ENCODE results near the gene NOVA2.

Gene NOVA2

DNA sequence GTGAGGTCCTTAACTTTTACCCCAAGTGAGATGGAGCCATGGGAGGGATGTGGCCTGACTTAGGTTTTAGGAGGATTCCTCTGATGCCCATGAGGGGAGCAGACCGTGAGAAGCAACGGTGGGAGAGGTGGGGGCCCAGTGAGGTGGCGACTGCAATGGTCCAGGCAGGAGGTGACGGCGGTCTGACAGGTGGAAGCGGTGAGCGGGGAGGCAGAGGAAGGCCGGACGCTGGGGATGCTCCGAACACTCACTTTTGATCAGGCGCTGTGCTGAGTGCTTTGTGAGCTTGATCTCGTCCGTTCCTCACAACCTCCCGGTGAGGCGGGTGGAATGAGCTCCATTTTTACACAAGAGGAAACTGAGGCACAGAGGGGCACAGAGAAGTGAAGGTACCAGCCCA lies 11.6 kb downstream of the NOVA2 start:
- DNase-seq (ENCODE audit: low read depth in 2 of 2), result no peak

DNA sequence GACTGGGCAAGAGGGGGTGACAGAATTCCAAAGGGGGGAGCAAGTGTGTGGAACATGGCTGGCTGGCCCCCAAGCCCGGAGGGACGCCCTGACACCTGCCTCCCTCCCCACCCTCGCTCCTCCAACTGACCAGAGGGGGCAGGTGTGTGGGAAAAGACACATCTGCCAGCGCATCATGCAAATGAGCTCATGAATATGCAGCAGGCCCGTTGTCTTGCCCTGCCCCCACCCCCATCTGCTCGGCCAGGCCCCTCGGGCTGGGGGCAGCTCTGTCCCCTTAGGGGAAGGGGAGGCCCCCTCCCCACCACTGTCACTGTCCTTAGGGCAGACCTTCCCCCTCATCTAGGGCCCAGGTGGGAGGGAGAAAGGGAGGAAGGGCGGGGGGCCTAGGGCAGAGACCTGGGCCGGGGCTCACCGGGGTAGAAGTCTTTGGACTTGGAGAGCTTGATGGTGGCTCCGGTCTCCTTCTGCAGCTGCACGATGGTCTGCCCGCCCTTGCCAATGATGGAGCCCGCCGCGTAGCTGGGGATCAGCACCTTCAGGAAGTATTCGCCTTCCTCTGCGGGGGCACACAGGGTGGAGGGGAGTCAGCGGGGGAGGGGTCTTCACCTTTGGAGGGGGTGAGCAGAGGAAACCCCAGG lies 12.9 kb downstream of the NOVA2 start:
- DNase-seq (ENCODE audit: low read depth in 2 of 2), result no peak

DNA sequence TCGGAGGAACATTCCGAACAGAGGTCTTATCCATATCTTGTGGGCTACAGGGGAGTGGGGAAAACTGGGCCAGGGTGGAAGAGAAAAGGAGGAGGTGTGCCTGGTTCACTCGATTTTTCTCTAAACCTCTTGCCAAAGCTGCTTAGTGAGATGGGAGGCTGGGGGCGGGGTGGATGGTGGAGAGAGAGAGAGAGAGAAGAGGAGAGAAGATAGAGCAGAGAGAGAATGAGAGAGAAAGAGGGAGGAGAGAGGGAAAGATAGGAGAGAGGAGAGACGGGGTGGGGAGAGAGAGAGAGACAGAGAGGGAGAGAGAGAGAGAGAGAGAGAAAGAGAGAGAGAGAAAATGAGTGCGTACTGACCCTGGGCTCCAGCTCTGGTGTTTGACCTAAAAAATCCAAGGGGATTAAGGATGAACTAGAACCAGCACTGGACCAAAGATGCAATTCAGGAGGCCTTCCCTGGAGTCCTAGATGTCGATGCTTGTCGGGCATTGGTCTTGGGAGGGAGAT lies 14.1 kb downstream of the NOVA2 start:
- no peak for DNase-seq (ENCODE audit: low read depth in 2 of 2)

DNA sequence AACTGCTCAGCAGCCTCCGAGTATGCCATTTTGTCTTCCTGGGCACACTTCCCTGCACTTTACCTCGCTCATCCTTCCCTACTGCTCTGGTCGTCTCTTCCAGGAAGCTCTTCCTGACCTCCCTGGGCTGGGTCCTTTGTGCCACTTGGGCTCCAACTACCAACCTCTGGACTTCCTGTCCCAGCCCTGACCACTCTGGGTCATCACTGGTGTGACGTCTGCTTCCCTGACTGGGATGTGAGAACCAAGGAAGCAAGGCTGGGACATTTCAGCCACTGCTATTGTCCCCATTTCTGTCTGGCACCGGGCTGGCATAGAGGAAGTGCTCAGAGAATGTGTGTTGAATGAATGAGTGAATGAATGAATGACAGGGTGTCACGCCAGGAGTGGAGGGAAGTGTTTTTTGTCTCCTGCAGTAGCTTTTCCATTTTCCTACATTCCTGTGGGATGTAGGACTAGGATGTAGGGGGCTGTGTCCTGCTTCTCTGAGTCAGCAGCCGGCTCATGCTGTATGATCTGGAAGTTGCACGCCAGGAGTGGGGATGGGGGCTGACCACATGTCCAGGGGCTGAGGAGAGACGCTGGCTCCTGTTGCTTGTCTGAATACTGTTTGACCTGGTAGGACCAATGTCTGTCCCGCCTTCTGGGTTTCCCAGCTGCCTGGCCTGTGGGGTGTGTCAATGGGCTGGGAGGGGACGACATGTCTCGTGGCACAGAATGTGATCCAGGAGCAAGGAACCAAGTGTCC lies 14.7 kb downstream of the NOVA2 start:
- no peak for DNase-seq (ENCODE audit: low read depth in 2 of 2)

DNA sequence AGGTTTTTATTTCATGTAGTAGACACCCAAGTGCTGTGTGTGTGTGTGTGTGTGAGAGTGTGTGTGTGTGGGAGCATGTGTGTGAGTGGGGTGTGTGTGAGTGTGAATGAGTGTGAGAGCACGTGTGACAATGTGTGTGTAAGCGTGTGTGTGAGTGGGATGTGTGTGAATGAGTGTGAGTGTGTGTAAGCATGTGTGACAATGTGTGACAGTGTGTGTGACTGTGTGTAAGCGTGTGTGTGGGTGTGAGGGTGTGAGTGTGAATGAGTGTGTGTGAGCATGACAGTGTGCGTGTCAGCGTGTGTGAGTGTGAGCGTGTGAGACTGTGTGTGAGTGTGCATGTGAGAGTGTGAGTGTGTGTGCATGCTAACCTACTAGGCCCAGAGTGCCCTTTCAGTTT lies 15.3 kb downstream of the NOVA2 start:
- no peak for DNase-seq (ENCODE audit: low read depth in 2 of 2)

DNA sequence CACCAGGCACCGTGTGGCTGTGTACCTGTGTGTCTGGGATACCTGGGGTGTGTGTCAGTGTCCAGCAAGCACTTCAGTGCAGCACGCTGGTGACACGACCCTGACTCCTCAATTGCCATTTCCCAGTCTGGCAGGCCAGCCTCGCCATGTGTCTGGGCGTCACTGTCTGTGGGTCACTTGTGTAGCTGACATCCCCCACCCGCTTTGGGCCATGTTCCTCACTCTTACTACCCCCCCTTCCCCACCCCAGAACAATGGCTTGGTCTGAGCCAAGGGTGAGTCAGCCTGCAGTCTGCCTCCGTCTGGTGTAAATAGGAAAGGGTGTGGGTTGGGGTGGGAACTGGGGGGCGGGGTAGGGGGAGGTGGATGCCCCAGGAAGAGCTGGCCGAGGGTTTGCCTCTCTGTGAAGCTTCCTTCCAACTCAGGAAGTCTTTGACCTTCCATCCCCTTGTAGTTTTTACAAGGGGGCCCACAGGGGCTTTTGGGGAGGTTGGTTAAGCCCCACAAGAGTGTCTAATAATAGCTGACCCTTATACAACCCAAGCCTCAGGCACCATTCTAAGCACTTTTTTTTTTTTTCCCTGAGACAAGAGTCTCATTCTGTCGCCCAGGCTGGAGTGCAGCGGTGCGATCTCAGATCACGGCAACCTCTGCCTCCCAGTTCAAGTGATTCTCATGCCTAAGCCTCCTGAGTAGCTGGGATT lies 17.6 kb downstream of the NOVA2 start:
- no peak for DNase-seq (ENCODE audit: low read depth in 2 of 2)

DNA sequence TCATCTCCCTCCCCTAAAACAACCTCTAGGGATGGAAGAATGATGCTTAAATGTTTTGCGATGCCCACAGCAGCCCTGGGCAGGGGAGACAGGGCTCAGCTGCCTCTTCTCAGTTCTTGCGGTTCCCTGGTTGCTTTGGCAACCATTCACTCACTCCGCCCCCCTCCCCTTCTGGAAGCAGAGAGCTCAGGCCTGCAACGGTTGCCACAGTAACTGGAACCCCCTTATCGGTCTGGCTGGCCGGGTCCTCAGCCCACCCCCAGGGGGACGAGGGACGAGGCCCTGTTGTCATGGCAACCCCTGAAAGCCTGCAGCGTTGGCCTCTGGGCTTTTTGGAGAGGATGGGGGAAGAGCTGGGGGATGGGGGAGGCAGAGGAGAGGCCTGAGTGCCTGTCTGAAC lies 19.5 kb downstream of the NOVA2 start:
- DNase-seq (ENCODE audit: low read depth in 2 of 2), result no peak

DNA sequence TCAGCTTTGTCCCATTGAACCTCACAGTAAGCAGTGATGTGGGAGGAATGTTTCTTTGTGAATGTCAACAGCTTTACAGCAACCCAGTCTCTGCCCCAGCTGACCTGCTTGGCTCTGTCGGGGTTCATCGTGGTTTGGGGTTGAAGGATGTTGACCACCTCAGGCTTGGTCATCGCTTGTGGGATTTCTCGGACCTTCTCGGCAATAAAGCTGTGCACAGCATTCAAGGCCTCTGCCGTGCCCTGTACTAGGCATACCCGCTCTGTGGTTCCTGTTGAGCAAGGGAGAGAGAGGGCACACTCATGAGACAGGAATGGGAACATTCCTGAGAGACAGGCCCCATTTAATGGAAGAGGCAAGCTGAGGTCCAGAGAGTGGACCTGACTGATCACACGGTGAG lies 20.0 kb downstream of the NOVA2 start:
- DNase-seq (ENCODE audit: low read depth in 2 of 2), result no peak

DNA sequence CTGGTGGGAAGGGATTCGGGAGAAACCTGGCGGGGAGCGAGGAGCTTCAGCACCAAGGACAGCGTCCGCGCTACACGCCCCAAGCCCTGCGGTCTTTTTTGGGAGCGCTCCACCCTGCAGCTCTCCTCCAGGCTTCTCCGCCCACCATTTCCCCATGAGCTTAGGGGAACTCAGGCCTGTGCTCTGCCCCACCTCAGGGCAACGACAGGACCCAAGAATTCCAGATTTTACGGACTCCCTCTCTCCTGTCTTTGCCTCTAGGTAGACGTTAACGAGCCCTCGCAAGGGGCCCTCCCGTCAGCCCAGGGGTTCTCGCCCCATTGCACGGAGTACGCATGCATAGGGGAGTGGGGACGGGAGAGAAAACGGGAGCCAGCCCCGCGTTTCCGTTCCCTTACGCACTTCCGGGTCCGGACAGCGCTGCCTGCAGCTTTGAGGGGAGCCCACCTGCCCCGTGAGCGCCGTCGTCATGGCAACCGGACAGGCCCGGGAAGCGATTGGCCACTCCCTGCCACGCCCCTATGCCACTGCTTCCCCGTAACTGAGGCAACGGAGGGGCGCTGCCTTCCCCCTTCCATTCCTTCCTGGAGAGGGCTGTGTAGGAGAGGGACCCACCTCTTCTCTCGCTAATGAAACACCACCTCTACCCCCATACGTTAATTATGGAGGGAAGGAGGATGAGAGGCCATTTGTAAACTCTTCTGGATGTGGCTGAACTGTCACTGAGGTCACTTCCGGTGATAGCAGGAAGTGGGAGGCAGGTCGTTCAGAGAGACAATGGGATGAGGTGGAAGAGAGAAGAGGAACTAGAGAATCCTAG lies 20.8 kb downstream of the NOVA2 start:
- DNase-seq (ENCODE audit: low read depth in 2 of 2), result no peak

DNA sequence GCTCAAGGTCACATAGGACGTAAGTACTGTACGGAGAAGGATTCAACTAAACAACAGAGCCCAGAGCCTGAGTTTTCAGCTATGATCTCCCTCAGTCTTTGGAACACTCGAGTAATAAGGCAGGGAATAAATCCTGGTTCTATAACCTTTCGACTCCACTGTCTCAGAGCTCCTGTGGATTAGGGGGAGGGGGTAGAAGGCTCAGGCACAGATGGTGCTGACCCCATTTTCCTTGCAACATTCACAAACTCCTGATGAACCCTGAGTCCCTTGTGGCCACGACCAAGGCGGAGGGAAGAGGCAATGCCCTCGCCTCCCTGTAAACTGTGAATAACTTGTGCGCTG lies 21.4 kb downstream of the NOVA2 start:
- no peak for DNase-seq (ENCODE audit: low read depth in 2 of 2)

DNA sequence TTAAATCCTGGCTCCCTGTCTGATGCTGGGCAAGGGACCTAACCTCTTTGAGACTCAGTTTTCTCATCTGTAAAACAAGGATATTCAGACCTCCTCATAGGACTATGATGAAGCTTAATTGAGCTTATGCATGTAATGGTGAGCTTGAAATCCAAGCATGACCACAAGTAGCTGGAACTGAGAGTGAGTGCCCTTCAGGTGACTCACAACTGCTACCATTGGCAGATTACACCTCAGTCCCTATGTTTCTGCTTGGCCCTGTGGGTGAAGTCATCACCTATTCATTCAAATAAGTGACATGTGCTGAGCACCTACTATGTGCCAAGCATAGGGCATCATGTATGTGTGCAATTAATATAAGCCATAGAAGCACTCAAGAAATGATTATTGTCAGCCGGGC lies 25.7 kb downstream of the NOVA2 start:
- no peak for DNase-seq (ENCODE audit: low read depth in 2 of 2)

DNA sequence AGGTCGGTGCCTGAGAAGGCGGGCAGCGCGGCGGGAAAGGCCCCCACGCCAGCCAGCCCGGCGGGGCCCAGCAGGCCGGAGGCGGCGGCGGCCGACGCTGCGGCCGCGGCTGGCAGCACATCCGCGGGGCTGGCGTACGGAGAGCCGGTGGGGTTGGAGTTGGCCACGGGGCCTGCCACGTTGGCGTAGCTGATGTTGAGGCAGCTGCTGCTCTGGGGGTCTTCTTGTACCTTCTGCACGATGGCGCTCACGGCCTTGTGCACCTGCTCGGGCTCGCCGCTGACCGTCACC lies 33.2 kb downstream of the NOVA2 start:
- DNase-seq (ENCODE audit: low read depth in 2 of 2), result no peak

DNA sequence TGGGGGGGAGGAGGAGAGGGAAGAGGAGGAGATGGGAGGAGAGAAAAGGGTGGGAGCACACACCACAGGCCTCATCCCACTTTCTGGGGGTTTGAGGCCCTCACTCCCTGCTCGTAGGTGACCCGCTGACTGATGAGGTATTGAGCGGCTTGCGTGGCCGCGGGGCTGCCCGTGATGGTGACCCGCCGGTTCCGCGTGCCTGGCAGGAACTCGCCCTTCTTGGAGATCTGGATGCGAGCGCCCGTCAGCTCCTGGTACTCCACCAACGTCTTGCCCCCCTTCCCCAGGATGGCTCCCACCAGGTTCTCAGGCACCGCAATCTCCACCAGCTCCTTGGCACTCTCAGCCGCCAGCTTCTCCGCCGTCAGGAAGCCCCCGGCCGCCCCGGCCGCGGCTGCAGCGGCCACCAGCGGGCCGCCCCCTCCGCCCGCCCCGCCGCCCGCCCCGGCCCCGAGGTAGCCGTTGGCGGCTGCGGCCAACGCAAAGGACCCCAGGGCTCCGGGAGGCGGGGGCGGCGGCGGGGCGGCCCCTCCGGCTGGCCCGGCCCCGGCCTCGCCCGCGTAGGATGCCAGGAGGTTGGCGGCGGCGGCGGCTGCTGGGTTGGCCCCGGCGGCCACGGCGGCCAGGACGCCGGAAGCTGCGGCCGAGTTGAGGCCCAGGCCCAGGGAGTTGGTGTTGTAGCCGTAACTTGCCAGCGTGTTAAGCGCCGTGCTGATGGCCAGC lies 33.7 kb downstream of the NOVA2 start:
- DNase-seq (ENCODE audit: low read depth in 2 of 2), result no peak

DNA sequence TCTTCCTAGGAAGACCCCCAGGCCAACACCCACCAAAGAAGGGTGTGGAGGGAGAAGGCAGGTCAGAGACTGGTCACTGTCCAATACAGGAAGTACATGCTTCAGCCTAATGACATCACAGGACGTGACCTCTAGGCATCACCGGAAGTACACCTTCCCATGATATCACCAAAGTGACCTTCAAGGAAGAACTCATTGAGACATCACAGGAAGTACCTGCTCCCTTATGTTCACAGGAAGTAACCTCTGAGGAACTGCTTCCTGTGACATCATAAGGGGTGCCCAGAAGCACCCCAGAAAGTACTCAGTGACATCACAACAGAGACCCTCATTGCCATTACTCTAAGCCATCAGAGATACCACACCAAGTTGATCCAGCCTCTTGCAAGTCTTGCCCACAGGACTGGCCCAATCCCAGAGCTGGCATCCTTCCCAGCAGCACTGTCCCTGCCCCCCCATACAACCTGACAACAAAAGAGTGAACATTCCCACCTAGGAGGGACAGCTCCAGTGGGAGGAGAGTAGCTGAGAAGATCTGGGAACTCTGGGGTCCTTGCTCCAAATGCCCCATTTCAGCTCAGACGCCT lies 34.8 kb downstream of the NOVA2 start:
- DNase-seq (ENCODE audit: low read depth in 2 of 2), result no peak

DNA sequence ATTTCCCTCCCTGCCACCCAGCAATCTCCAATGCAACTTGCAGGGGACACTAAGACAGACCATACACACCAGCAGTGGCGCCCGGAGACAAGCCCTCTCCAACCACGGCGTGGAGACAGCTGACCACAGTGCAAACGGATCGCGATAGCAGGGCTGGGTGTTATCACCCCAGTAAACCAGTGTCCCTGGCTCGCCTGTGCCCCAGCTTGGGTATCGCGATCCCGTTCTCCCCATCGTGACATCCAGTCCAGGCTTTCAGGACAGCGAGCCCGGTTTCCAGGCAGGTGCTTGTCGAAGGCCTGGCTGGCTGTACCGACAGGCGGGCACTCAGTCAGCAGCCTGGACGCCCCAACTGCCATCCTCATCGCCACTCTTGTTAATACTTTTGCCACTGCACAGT lies 38.4 kb downstream of the NOVA2 start:
- DNase-seq (ENCODE audit: low read depth in 2 of 2), result no peak

DNA sequence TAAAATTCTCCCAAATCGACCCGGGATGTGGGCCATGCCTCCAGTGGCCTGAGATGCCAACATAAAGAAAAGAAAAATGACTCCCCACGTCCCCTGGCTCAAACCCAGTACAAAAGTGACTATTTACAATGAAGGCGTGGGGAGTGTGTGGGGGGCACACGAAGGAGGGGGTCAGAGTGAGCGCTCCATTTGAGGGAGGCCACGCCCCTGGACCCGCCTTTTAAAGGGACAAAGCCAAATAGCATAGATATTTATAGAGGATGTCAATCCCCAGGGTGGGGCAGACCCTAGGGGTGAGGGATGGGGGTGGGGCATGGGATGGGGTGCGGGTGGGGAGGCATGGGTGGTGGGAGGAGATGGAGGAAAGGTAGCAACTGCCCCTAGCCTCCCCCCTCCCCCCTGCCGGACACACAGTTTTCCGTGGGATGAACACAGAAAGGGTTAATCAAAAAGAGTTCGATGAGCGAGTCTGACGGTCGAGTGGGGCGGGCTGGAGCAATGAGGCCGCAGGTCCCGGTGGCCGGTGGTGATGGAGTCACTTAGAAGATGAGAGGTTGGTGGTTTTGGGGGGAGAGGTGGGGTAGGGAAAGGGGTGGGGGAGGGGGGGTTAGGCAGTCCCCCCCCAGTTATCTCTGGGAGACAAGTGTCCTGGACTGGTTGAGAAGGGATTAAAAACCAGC lies 39.0 kb downstream of the NOVA2 start:
- no peak for DNase-seq (ENCODE audit: low read depth in 2 of 2)

DNA sequence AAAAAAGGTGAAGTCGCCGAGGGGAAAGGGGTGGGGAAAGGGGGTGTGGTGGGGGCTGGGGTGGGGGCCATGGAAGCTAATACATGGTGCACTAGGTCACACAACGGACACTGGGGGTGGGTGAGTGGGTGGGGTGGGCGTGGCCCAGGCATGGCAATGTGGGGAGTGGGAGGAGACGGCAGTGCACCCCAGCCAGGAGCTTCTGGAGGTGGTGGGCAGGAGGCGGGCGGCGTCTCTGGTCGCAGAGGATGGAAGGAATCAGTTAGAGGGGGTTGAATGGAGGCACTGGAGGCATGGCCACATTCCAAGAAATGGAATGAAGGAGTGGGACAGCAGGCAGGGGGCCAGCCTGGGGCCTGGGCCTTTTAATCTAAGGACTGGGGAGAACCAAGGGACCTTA lies 39.9 kb downstream of the NOVA2 start:
- no peak for DNase-seq (ENCODE audit: low read depth in 2 of 2)

DNA sequence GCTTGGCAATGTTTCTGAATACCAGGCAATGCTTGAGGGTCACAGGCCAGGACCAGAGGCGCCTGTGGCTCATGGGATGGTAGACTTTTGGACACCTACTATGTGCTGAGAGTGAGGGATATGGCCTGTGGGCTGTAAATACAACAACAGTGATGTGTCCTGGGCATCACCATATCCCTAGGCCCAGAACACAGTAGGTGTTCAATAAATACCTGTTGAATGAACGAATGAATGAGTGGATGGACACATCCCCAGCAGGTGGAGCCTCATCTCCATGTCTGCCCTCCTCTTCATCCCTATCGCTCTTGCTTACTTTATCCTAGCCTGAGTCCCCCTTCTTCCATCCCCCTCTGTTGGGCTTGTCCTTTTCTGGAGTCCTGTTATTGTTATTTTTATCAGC lies 42.6 kb downstream of the NOVA2 start:
- DNase-seq (ENCODE audit: low read depth in 2 of 2), result no peak

DNA sequence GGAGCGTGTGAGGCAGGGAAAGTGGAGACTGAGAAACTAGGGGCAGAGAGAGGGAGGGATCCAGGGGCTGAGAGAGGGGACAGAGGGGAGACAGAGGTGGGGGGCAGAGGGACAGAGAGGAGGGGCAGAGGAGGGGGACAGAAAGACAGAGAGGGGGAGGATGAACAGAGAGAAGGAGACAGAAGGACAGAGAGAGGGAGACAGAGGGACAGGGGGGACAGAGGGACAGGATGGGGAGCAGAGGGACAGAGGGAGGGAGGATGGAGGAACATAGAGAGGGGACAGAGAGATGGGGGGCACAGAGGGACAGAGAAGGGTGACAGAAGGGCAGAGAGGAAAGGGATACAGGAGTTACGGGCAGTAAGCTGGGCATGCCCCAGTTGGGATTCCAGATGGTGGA lies 44.4 kb downstream of the NOVA2 start:
- no peak for DNase-seq (ENCODE audit: low read depth in 2 of 2)

DNA sequence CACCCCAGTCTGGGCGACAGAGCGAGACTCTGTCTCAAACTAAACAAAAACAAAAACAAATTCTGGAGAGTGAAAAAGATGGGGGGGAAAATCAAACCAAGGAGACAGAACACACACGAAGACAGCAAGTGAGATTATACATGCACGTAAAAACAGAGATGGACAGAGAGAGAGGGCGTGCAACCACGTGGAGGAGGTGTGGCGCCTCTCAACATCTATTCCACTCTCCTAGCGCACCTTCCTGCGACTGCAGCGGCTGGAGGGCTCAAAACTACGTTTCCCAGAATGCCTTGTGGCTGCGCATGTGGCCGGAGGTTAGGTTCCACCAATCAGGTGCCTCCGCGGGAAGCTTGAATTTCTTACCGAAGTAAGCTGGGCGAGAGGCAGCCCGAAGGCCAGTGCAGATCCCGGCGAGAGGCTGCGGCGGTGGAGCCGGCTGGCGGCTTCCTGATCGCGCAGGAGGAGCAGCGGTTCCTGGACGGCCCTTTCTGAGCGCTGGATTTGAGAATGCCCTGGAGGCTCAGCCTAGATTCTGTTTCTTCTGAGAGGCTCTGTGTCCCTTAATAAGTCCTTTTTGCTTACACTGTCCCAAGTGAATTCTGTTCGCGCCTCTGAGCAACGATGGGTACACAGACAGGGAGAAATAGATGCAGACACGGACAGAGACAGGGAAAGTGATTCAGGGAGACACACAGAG lies 46.0 kb downstream of the NOVA2 start:
- peak; percentile 68 to 76 for DNase-seq (ENCODE audit: low read depth in 2 of 2)

All from stimulated activated CD4-positive, alpha-beta T cell treated with anti-CD3 and anti-CD28 coated beads, Interleukin-1b, Interleukin-23, amount 100 ng/mL, for 1 hour (primary cell).